ENCODE data around the gene EGFL8. TPM values are rescaled to one million over a fixed set of nuclear protein-coding genes. Genes with fewer than 3 reads are reported as not detected.

Gene EGFL8
- total and polyA plus RNA-seq, 4 experiments from 2014 or later = 0.23 to 16.6 (median 16.6) TPM; not detected in 1

DNA sequence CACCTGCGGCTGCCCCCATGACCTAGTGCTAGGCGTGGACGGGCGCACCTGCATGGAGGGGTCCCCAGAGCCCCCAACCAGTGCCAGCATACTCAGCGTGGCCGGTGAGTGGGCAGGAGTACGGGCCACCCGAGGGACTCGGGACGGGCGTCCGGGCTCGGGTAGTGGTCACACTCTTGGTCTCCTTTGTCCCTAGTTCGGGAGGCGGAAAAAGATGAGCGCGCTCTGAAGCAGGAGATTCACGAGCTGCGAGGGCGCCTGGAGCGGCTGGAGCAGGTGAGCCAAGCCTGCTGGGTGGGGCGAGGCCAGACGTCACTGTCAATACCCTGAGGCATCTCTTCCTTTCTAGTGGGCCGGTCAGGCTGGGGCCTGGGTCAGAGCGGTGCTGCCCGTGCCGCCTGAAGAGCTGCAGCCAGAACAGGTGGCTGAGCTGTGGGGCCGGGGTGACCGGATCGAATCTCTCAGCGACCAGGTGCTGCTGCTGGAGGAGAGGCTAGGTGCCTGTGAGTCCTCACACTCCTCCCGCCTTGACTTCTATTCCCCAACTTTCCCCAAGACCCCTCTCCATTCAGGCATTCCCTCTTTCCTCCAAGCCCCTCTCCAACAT lies 2.9 kb downstream of the EGFL8 start:
- CTCF ChIA-PET (ENCODE audit: partially characterized antibody) = no interaction called here
- peak overlapping the region in 1 of 7 donors; percentile 72 for H3K27ac Mint-ChIP-seq

DNA sequence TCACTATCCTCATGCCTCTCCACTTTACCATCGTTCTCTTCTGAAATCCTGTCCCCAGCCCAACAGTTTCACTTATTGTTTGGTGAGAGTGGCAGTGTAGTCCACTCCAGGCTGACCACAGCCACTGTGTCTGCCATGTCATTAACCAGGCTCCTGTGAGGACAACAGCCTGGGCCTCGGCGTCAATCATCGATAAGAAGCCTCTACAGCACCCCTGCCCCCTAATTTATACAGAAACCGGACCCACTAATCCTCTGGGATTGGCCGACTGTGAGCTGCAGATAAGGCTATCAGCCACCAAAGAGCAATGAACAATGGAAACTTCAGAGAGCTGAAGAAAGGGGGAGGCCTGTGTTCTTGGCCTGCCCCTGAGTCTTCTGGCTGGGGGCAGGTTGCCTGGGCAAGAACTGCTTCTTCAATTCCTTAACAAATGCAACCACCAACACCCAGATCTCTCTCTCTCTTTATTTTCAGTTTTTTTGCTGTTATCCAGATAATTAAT lies 3.4 kb downstream of the EGFL8 start:
- H3K4me1 ChIP-seq (ENCODE audit: insufficient read depth, low read length) = peaks cover 4% of the 10 kb centered on the region
- H3K36me3 Mint-ChIP-seq = peaks cover 25 to 40% of the 10 kb centered on the region in 2 donors
- ChIA-PET POLR2A (ENCODE audit: partially characterized antibody) (interaction anchor here (1.2 kb wide), 1 partner anchor 9 kb away, joined by 4 read pairs; no protein-coding TSS in a partner anchor), CTCF (ENCODE audit: partially characterized antibody) (no interaction called here)
- no peaks in the 10 kb centered on the region for H3K27me3 ChIP-seq (ENCODE audit: insufficient read depth, low read length)
- H3K4me3 ChIP-seq (ENCODE audit: low read length in 2 of 2) = no peak overlapping the region
- no peaks in the 10 kb centered on the region for H3K9me3 ChIP-seq (ENCODE audit: control insufficient read depth in 1 of 2, low read length in 2 of 2)
- H3K27me3 Mint-ChIP-seq = no peaks in the 10 kb centered on the region
- H3K9me3 Mint-ChIP-seq = no peaks in the 10 kb centered on the region
- H3K4me1 Mint-ChIP-seq = peaks cover 4 to 9% (median 7%) of the 10 kb centered on the region in 4 donors
- H3K4me3 Mint-ChIP-seq = no peak overlapping the region
- intact Hi-C loops (cut with micrococcal nuclease) = no loop called here
- no peak overlapping the region for H3K27ac ChIP-seq (ENCODE audit: low read depth, low read length)
- no peak for DNase-seq
- peaks cover 14% of the 10 kb centered on the region for H3K36me3 ChIP-seq (ENCODE audit: insufficient read depth, low read length)
- peak overlapping the region in 2 of 7 donors; percentile 57 to 72 for H3K27ac Mint-ChIP-seq

More for the DNA sequence above, 2.9 kb downstream of the EGFL8 start:
- no peak overlapping the region for H3K4me3 ChIP-seq (ENCODE audit: low read length in 2 of 2)
- POLR2A ChIA-PET (ENCODE audit: partially characterized antibody) = interaction anchor here (1.2 kb wide), 1 partner anchor 10 kb away, joined by 4 read pairs; no protein-coding TSS in a partner anchor
- no peak overlapping the region for H3K27ac ChIP-seq (ENCODE audit: low read depth, low read length)
- DNase-seq = no peak
- peaks cover 0 to 6% (median 4%) of the 10 kb centered on the region in 4 donors for H3K4me1 Mint-ChIP-seq
- no peaks in the 10 kb centered on the region for H3K27me3 ChIP-seq (ENCODE audit: insufficient read depth, low read length)
- no peak overlapping the region for H3K4me3 Mint-ChIP-seq
- H3K9me3 ChIP-seq (ENCODE audit: control insufficient read depth in 1 of 2, low read length in 2 of 2) = no peaks in the 10 kb centered on the region
- H3K27me3 Mint-ChIP-seq = no peaks in the 10 kb centered on the region
- H3K36me3 ChIP-seq (ENCODE audit: insufficient read depth, low read length) = peaks cover 14% of the 10 kb centered on the region
- H3K36me3 Mint-ChIP-seq = peaks cover 29 to 41% of the 10 kb centered on the region in 2 donors
- no peaks in the 10 kb centered on the region for H3K9me3 Mint-ChIP-seq
- no peaks in the 10 kb centered on the region for H3K4me1 ChIP-seq (ENCODE audit: insufficient read depth, low read length)
- intact Hi-C loops (cut with micrococcal nuclease) = no loop called here

DNA sequence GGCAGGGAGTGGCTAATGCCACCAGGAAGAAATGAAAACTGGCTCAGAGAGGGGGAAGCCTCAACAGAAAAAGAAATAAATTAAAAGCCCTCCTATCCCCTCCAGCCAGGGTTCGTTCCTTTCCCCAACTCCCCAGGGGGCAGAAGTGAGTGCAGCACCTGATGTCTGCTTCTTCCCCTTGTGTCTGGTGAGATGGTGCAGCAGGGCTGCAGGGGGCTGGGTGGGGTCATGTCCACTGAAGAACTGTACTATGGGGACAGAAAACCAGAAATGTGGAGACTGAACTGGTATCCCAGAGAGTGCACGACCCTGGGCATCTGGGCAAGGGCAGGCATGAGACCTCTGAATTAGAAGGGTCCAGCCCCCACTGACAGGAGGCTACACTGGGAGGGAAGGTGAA lies 4.0 kb downstream of the EGFL8 start:
- no peaks in the 10 kb centered on the region for H3K27me3 Mint-ChIP-seq
- CTCF ChIA-PET (ENCODE audit: partially characterized antibody) = no interaction called here
- H3K9me3 Mint-ChIP-seq = no peaks in the 10 kb centered on the region
- peaks cover 14% of the 10 kb centered on the region for H3K36me3 ChIP-seq (ENCODE audit: insufficient read depth, low read length)
- POLR2A ChIA-PET (ENCODE audit: partially characterized antibody) = interaction anchor here (1.2 kb wide), 1 partner anchor 8 kb away, joined by 4 read pairs; no protein-coding TSS in a partner anchor
- no peak overlapping the region for H3K4me3 ChIP-seq (ENCODE audit: low read length in 2 of 2)
- peaks cover 22 to 40% of the 10 kb centered on the region in 2 donors for H3K36me3 Mint-ChIP-seq
- no peaks in the 10 kb centered on the region for H3K27me3 ChIP-seq (ENCODE audit: insufficient read depth, low read length)
- peaks cover 9% of the 10 kb centered on the region for H3K4me1 ChIP-seq (ENCODE audit: insufficient read depth, low read length)
- no peak overlapping the region for H3K4me3 Mint-ChIP-seq
- no peaks in the 10 kb centered on the region for H3K9me3 ChIP-seq (ENCODE audit: control insufficient read depth in 1 of 2, low read length in 2 of 2)
- intact Hi-C loops (cut with micrococcal nuclease) = no loop called here
- DNase-seq = no peak
- H3K4me1 Mint-ChIP-seq = peaks cover 10 to 15% (median 12%) of the 10 kb centered on the region in 4 donors
- no peak overlapping the region for H3K27ac ChIP-seq (ENCODE audit: low read depth, low read length)
- peak overlapping the region in 2 of 7 donors; percentile 35 to 77 for H3K27ac Mint-ChIP-seq

DNA sequence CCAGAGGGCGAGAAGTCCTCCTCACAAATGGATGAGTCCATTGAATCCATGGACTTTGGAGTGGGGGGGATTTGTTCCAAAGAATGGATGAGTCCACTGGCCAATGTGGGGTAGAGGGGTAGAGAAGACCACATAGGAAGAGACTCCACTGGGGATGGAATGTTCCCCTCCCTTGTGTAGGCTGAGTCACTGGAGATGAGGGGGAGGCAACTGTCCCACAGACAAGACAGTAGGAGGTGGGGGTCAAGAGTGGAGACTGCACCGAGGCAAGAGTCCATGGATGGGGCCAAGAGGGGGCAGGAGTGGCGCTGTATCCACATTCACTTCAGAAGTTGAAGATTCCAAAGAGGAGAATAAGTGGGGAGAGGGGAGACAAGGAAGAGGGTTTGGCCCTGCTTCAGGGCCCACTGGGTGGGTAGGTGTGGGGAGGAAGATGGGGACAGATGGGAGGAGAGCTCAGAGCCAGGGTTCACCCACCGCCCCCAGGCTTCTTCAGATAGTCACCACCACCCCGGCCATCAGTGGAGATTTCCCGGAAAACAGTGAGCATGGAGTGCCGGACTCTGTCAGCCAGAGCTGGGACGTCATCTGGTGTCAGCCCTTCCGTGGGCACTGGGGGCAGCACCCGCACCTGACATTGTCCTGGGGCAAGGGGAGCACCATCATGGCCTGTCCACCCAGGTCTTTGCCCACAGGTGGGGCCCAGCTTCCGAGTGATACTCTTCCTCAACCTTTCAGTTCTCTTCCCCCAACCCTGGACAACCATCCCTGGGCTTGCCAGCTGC lies 4.6 kb downstream of the EGFL8 start:
- peaks cover 22 to 40% of the 10 kb centered on the region in 2 donors for H3K36me3 Mint-ChIP-seq
- intact Hi-C loops (cut with micrococcal nuclease) = no loop called here
- Histone ChIP-seq H3K27ac (ENCODE audit: low read depth, low read length) (no peak overlapping the region), H3K27me3 (ENCODE audit: insufficient read depth, low read length) (no peaks in the 10 kb centered on the region), H3K4me1 (ENCODE audit: insufficient read depth, low read length) (peaks cover 15% of the 10 kb centered on the region), H3K9me3 (ENCODE audit: control insufficient read depth in 1 of 2, low read length in 2 of 2) (no peaks in the 10 kb centered on the region), H3K4me3 (ENCODE audit: low read length in 2 of 2) (no peak overlapping the region), H3K36me3 (ENCODE audit: insufficient read depth, low read length) (peaks cover 14% of the 10 kb centered on the region)
- POLR2A ChIA-PET (ENCODE audit: partially characterized antibody) = interaction anchor here (1.4 to 1.6 kb wide), 2 partner anchors 27 to 41 kb away, joined by 4 to 7 read pairs; partner anchors contain the start of gene ATF6B
- no peaks in the 10 kb centered on the region for H3K27me3 Mint-ChIP-seq
- no peaks in the 10 kb centered on the region for H3K9me3 Mint-ChIP-seq
- CTCF ChIA-PET (ENCODE audit: partially characterized antibody) = interaction anchor here (1.4 kb wide), 1 partner anchor 14 kb away, joined by 3 read pairs; no protein-coding TSS in a partner anchor
- H3K27ac Mint-ChIP-seq = peak overlapping the region in 1 of 7 donors; percentile 36
- H3K4me1 Mint-ChIP-seq = peaks cover 16 to 21% (median 19%) of the 10 kb centered on the region in 4 donors
- H3K4me3 Mint-ChIP-seq = no peak overlapping the region
- no peak for DNase-seq

DNA sequence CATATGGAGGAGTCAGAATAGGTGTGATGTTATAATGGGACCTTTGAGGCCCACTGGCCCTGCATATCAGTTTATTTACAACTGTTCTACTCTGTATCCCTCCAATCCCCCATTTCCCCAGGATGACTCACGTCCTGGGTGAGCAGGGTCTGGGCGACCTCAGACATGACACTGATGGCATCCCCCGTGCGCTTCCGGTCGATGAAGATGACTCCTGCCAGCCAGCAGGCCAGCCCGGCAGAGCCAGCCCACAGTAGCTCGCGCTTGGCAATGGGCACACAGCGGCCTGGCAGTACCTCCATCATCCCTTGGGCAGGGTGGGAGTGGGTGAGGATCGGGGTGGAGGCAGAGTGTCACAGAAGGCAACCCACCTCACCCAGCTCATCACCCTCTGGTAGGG lies 5.9 kb downstream of the EGFL8 start:
- H3K27ac ChIP-seq (ENCODE audit: low read depth, low read length) = no peak overlapping the region
- no peaks in the 10 kb centered on the region for H3K9me3 ChIP-seq (ENCODE audit: control insufficient read depth in 1 of 2, low read length in 2 of 2)
- Mint-ChIP-seq H3K27ac (no peak overlapping the region), H3K4me3 (no peak overlapping the region), H3K27me3 (no peaks in the 10 kb centered on the region), H3K9me3 (no peaks in the 10 kb centered on the region), H3K36me3 (peaks cover 22 to 38% of the 10 kb centered on the region in 2 donors), H3K4me1 (peaks cover 28 to 34% (median 29%) of the 10 kb centered on the region in 4 donors)
- no peak overlapping the region for H3K4me3 ChIP-seq (ENCODE audit: low read length in 2 of 2)
- peaks cover 14% of the 10 kb centered on the region for H3K36me3 ChIP-seq (ENCODE audit: insufficient read depth, low read length)
- ChIA-PET POLR2A (ENCODE audit: partially characterized antibody) (interaction anchor here (1.3 to 1.6 kb wide), 2 partner anchors 40 to 42 kb away, joined by 3 to 4 read pairs; partner anchors contain the start of genes ATF6B and FKBPL), CTCF (ENCODE audit: partially characterized antibody) (interaction anchor here (0.9 kb wide), 1 partner anchor 52 kb away, joined by 3 read pairs; no protein-coding TSS in a partner anchor)
- H3K4me1 ChIP-seq (ENCODE audit: insufficient read depth, low read length) = peaks cover 28% of the 10 kb centered on the region
- intact Hi-C loops (cut with micrococcal nuclease) = no loop called here
- no peaks in the 10 kb centered on the region for H3K27me3 ChIP-seq (ENCODE audit: insufficient read depth, low read length)
- no peak for DNase-seq

DNA sequence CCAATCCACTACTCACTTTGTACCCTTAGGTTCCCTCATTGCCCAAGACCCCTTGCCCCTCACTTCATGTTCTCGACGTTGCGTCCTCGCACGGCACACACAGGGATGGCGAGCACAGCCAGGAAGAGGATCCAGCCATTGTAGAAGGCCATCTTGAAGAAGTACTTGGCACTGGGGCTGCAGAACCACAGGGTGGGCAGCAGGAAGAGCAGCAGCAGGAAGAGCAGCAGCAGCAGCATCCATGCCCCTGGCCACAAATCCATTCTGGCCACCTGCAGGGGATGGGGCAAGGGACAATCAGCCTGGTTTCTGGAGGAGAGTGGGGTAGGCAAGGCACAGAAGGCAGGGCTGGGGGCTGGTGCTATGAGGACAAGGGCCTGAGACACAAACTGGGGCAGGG lies 6.8 kb downstream of the EGFL8 start:
- Mint-ChIP-seq H3K4me1 (peaks cover 31 to 40% (median 35%) of the 10 kb centered on the region in 4 donors), H3K27me3 (no peaks in the 10 kb centered on the region), H3K9me3 (no peaks in the 10 kb centered on the region), H3K4me3 (no peak overlapping the region), H3K27ac (peak overlapping the region in 2 of 7 donors; percentile 68 to 92), H3K36me3 (peaks cover 22 to 37% of the 10 kb centered on the region in 2 donors)
- no peak for DNase-seq
- intact Hi-C loops (cut with micrococcal nuclease) = no loop called here
- H3K27ac ChIP-seq (ENCODE audit: low read depth, low read length) = no peak overlapping the region
- peaks cover 14% of the 10 kb centered on the region for H3K36me3 ChIP-seq (ENCODE audit: insufficient read depth, low read length)
- H3K9me3 ChIP-seq (ENCODE audit: control insufficient read depth in 1 of 2, low read length in 2 of 2) = no peaks in the 10 kb centered on the region
- no peaks in the 10 kb centered on the region for H3K27me3 ChIP-seq (ENCODE audit: insufficient read depth, low read length)
- ChIA-PET CTCF (ENCODE audit: partially characterized antibody) (no interaction called here), POLR2A (ENCODE audit: partially characterized antibody) (interaction anchor here (0.5 to 1.3 kb wide), 3 partner anchors 24 to 197 kb away, joined by 3 to 5 read pairs (median 3); partner anchors contain the start of gene FKBPL)
- H3K4me1 ChIP-seq (ENCODE audit: insufficient read depth, low read length) = peaks cover 33% of the 10 kb centered on the region
- H3K4me3 ChIP-seq (ENCODE audit: low read length in 2 of 2) = no peak overlapping the region

Measured in CD4-positive, alpha-beta memory T cell (primary cell).